Measurements from ENCODE around the gene SEPTIN1.

DNA sequence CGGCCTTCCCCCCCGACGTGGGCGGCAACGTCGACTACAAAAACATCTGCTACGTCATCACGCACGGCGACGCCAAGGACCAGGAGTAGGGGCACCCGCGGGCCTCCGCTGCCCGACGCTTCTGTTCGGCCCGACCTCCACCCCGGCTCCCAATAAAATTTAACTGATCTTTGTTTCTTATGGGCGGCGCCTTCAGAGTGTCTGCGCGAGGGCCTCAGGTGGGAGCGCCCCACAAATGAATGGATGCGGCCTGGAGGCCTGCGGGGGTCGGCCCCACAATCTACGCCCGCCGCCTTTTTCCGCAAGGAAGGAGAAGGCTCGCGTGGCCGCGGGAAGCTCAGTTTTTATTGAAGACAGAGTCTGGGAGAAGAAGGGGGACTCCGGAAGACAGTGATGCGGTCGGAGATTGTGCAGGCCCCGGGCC is 4.5 kb downstream of the SEPTIN1 start:
- TF ChIP-seq, protein P1, sequence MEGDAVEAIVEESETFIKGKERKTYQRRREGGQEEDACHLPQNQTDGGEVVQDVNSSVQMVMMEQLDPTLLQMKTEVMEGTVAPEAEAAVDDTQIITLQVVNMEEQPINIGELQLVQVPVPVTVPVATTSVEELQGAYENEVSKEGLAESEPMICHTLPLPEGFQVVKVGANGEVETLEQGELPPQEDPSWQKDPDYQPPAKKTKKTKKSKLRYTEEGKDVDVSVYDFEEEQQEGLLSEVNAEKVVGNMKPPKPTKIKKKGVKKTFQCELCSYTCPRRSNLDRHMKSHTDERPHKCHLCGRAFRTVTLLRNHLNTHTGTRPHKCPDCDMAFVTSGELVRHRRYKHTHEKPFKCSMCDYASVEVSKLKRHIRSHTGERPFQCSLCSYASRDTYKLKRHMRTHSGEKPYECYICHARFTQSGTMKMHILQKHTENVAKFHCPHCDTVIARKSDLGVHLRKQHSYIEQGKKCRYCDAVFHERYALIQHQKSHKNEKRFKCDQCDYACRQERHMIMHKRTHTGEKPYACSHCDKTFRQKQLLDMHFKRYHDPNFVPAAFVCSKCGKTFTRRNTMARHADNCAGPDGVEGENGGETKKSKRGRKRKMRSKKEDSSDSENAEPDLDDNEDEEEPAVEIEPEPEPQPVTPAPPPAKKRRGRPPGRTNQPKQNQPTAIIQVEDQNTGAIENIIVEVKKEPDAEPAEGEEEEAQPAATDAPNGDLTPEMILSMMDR (IDR thresholded peaks at IDR 0.05), result no peak
- peak; percentile 60; the same call in 1 of the 2 replicates for TF ChIP-seq FOXJ3 (CRISPR knock-in tag; IDR thresholded peaks at IDR 0.05)
- peak; percentile 39; the same call in 1 of the 2 replicates for TF ChIP-seq FOXM1 (IDR thresholded peaks at IDR 0.05; ENCODE audit: low read depth)
- TF ChIP-seq, protein P2, sequence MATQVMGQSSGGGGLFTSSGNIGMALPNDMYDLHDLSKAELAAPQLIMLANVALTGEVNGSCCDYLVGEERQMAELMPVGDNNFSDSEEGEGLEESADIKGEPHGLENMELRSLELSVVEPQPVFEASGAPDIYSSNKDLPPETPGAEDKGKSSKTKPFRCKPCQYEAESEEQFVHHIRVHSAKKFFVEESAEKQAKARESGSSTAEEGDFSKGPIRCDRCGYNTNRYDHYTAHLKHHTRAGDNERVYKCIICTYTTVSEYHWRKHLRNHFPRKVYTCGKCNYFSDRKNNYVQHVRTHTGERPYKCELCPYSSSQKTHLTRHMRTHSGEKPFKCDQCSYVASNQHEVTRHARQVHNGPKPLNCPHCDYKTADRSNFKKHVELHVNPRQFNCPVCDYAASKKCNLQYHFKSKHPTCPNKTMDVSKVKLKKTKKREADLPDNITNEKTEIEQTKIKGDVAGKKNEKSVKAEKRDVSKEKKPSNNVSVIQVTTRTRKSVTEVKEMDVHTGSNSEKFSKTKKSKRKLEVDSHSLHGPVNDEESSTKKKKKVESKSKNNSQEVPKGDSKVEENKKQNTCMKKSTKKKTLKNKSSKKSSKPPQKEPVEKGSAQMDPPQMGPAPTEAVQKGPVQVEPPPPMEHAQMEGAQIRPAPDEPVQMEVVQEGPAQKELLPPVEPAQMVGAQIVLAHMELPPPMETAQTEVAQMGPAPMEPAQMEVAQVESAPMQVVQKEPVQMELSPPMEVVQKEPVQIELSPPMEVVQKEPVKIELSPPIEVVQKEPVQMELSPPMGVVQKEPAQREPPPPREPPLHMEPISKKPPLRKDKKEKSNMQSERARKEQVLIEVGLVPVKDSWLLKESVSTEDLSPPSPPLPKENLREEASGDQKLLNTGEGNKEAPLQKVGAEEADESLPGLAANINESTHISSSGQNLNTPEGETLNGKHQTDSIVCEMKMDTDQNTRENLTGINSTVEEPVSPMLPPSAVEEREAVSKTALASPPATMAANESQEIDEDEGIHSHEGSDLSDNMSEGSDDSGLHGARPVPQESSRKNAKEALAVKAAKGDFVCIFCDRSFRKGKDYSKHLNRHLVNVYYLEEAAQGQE (IDR thresholded peaks at IDR 0.05; ENCODE audit: low read depth, low read length), result no peak
- TF ChIP-seq, protein P3, sequence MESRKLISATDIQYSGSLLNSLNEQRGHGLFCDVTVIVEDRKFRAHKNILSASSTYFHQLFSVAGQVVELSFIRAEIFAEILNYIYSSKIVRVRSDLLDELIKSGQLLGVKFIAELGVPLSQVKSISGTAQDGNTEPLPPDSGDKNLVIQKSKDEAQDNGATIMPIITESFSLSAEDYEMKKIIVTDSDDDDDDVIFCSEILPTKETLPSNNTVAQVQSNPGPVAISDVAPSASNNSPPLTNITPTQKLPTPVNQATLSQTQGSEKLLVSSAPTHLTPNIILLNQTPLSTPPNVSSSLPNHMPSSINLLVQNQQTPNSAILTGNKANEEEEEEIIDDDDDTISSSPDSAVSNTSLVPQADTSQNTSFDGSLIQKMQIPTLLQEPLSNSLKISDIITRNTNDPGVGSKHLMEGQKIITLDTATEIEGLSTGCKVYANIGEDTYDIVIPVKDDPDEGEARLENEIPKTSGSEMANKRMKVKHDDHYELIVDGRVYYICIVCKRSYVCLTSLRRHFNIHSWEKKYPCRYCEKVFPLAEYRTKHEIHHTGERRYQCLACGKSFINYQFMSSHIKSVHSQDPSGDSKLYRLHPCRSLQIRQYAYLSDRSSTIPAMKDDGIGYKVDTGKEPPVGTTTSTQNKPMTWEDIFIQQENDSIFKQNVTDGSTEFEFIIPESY (IDR thresholded peaks at IDR 0.05; ENCODE audit: borderline replicate concordance, low read depth), result no peak
- TF ChIP-seq CHD2 (IDR thresholded peaks at IDR 0.05; ENCODE audit: low read length, partially characterized antibody), result peak; percentile 18
- TF ChIP-seq, protein P4, sequence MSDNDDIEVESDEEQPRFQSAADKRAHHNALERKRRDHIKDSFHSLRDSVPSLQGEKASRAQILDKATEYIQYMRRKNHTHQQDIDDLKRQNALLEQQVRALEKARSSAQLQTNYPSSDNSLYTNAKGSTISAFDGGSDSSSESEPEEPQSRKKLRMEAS (IDR thresholded peaks at IDR 0.05; ENCODE audit: low read depth), result peak; percentile 85

Data from SK-N-SH (cell line).